Suprapubic skin (tissue), 4 donors: ENCODE data around the gene CADPS.

Experiments
- CTCF ChIP-seq, 2 donors: fragments of 200-600 bp in 1 of 2; fragments of 450-650 bp in 1 of 2; sonication (generic) in 1 of 2; IDR thresholded peaks; one replicate each; pipeline ENCODE4 v1.5.1; 2016 to 2019; ENCODE audit warnings: antibody characterized with exemption in 2 of 2, mild to moderate bottlenecking in 1 of 2, moderate library complexity in 1 of 2
- EP300 ChIP-seq: sonication (generic); formaldehyde crosslinking; IDR thresholded peaks from one replicate; pipeline ENCODE4 v1.6.1; 2017; ENCODE audit warnings: antibody characterized with exemption
- POLR2A ChIP-seq, 2 donors: fragments of 450-650 bp; IDR thresholded peaks; one replicate each; pipeline ENCODE4 v1.6.1; 2017; ENCODE audit warnings: antibody characterized with exemption in 2 of 2, mild to moderate bottlenecking in 2 of 2, moderate library complexity in 2 of 2
- POLR2AphosphoS5 ChIP-seq, 3 donors: sonication (generic); formaldehyde crosslinking; IDR thresholded peaks; one replicate each; pipeline ENCODE4 v1.6.1; 2017; ENCODE audit warnings: antibody characterized with exemption in 3 of 3

GRCh38 chr3:62824965-62825592 lies 50.1 kb downstream of the CADPS start:
- TF ChIP-seq POLR2A (IDR thresholded peaks at IDR 0.05) (no peak), CTCF (IDR thresholded peaks at IDR 0.05) (no peak), POLR2AphosphoS5 (IDR thresholded peaks at IDR 0.05) (no peak), EP300 (no peak)
